ENCODE data around the gene CTNS.

The CTNS gene

DNA sequence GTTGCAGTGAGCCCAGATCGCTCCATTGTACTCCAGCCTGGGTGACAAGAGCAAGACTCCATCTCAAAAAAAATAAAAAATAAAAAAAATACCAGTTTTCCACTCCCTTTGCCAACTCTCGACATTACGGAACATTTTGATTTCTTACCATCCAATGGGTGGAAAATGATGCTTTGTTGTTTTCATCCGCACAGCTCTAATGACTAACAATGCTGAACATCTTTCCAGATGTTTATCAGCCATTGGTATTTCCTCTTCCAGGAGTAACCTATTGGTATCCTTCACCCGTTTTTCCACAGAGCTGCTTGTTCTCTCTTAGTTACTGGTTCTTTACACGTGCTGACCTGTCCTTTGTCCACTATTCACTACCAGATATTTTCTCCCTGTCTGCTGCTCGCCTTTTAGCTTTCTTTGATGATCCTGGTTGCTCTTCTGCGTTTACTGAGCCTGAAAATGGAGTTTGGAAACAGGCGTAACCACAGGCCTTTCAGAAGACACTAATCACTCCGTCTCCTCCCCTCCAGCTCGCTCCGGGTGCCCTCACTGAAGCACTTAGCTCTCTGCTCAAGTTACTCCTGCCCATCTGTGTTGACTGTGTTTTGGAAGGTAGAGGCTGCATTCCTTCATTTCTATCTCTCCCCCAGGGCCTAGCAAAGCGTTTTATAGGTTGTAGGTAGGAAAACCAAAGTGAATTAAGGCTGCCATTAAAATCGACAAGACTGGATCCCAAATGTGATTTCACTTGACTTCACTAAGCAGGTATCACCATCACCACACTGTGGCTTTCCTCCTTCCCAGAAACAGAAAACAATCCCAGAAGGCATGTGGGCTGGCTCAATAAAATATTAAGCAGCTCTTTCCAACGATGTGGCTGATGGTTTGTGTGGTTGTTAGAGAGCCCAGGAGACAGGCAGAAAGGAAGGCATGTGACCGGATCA lies 9.5 kb upstream of the CTNS start:
- DNase-seq: peak in 1 of 3 experiments; percentile 50

DNA sequence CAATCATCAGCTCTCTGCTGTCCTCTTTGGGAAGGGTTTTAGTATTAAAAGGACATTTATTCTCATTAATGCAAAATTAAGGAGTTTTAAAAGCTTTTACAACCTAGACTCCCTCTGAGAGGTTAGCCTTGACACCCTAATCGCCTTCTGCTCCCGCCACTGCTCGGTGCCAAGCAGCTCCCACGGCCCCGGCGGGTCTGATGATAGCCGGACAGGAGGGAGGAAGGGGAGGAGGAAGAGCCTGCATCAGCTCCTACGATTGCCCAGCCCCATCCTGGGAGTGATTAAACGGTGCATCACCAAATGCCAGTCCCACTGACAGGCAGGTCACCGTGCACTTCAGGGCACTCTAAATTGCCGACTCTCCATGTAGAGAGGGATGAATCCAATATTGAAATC lies 8.8 kb upstream of the CTNS start:
- no peak for DNase-seq

DNA sequence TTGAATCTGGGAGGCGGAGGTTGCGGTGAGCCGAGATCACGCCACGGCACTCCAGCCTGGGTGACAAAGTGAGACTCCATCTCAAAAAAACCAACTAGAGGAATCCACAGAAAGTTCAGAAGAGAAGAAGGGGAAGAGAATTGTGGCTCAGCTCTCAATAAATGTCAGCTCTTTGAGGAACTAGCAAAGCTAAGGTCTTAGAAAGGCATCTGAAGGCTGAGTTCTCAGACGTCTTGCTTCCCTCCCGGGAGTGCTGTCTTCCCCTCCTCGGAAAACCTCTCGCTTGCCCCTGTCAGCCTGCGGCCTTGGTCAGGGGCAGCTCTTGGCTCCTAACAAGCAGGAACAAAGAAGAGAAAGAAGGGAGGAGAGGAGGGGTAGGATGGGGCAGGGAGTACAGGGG lies 5.8 kb upstream of the CTNS start:
- no peak for DNase-seq

DNA sequence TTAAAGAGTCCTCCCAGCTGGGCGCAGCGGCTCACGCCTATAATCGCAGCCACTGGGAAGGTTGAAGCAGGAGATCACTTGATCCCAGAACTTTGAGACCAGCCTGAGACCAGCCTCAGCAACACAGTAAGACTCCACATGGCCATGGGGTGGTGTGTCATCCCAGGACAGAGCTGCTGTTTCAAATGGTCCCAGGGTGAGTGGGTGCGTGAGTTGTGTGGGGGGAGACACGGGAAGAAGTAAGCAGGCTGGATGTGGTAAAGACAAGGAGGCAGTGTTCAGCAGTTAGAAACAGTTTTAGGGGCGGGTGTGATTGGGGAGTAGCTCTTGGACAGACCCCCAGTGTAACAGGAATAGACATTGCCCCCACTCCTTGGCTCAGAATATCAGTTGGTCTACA lies 4.3 kb upstream of the CTNS start:
- no peak for DNase-seq

DNA sequence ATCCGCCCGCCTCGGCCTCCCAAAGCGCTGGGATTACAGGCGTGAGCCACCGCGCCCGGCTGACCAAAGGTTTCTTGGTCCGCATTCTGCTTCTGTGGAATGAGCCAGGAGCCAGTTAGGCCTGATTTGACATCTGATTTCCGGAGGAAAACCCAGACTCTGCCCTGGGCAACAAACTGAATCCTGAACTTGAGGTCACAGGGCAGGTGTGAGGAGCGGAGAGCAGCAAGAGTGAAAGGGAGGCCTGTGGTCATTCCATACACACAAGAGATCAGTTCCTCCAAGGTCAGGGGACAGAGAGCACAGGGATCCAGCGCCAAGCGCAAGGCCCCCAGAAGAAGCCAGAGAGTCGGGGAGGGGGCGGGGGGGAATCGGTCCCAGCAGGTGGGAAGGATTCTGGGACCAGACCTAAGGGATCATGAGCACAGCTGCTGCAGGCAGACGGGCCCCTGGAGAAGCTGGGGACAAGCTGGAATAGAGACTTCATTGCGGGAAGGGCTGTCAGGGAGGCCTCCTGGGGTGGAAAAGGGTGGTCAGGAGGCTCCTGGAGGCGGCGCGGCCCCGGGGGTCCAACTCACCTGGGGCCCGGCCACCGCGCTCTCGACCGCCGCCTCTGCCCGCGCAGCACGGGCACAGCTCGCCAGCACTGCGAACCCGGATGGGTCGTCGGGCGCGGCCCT lies 946 bp upstream of the CTNS start:
- no peak for DNase-seq

DNA sequence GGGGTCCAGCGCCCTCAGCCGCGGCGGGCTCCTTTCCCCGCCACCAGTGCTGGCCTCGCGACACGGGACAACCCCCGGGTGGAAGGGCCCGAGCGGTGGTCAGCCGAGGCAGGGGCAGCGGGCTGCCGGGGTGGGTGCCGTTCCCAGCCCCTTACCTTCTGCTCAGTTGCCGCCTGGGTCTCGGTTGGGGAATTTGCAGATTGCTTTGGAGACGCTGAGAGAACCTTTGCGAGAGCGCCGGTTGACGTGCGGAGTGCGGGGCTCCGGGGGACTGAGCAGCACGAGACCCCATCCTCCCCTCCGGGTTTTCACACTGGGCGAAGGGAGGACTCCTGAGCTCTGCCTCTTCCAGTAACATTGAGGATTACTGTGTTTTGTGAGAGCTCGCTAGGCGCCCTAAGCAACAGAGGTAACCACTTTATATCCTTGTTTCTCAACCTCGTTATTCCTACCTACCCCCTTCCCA lies 381 bp downstream of the CTNS start:
- peak in 1 of 3 experiments; percentile 23 for DNase-seq

DNA sequence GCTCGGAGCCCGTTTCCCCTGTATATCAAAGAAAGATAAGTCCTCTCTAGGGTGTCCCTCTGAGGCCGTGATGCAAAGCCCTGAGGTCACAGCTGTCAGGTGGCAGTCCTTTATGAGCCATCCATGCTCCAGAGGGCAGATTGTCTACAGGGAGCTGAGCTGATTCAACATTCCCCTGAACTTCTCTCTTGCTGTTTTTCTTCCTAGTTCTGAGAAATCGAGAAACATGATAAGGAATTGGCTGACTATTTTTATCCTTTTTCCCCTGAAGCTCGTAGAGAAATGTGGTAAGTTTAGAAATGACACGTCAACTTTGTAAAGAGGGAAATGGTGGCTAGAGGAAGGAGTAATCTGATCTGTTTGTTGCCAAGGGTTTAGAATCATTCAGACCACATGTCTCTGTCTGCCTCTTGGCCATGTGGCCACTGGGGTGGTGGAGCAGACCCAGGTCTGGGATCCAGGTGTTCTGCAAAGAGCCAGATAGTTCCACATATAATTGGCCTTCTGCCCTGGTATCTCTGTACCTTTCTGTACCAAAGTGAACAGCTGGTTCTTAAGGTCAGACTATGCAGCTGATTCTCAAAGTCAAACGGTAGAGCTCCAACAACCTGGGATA lies 3.5 kb downstream of the CTNS start:
- no peak for DNase-seq

DNA sequence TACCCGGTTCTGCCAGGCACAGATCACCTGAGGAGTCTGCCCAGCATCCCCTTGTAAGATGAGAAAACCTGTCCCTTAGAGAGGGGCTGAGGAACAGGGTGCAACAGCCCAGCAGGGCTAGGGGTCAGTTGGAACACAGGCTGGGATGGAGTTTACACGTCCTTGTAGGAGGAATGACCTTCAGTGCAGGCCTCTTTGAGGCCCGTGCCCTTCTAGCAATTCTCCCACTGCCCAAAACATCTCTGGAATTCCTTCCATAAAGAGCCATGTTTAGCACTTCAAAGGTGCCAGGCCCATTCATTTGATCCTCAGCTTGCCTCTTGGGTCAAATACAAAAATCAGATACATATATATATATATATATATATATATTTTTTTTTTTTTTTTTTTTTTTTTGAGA lies 4.5 kb downstream of the CTNS start:
- DNase-seq: no peak

DNA sequence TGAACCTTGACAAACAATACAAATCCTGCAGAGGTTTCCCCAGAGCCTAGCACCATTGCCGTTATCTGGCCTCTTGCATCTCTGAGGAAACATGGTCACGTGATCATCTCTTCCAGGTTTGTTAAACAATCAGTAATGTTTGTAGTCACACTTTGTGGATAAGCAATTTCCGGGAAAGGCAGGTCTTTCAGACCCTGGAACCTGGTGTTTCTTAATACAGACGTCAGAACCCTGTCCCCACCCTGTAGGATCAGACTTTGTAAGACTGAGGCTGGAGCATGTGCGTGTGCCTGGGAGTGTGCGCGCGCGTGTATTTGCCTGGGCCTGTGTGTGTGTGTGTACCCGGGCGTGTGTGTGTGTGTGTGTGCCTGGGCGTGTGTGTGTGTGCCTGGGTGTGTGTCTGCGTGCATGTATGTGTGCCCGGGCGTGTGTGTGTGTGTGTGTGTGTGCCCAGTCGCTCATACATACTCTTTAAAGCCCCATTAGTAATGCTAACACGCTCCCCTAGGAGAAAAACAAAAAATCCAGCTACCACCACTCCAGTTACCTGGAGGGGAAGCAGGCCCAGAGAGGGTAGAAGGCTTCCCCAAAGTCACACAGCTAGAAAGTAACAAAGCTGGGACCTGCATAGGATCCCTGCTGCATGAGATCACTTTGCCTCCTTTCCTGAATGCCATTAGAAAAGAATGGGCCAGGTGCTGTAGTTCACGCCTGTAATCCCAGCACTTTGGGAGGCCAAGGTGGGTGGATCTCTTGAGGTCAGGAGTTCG lies 5.3 kb downstream of the CTNS start:
- DNase-seq: no peak

DNA sequence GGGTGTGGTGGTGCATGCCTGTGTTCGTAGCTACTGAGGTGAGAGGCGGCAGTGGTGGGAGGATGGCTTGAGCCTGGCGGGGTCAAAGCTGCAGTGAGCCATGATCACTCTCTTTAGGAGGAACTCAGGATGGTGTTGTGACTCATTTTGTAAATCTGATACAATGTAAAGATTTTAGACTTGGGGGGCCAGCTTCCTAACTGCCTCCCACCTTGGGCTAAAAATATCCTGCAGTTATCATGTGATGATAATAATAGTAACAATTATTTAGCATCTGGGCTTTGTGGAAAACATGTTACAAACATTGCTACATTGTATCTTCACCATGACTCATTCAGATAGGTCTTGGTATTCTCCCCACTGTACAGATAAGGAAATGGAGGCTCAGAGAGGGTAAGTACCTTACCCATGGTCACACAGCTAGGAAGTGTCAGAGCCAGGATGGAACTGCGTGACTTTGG lies 7.4 kb downstream of the CTNS start:
- DNase-seq: no peak

DNA sequence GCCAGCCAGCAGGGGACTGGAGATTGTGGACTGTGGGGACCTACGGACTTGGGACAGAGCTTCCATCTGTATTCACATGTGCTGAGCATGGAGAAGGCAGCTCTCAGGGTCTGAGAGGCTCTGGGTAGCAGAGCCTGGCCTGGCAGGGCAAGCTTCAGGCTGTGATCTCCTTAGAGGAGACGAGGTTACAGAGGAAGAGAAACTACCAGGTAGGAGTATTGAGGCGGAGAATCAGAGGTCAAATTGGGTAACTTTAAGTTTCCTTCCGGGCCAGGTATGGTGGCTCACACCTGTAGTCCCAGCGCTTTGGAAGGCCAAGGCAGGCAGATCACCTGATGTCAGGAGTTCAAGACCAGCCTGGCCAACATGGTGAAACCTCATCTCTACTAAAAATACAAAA lies 8.8 kb downstream of the CTNS start:
- peak in 1 of 3 experiments; percentile 13 for DNase-seq

DNA sequence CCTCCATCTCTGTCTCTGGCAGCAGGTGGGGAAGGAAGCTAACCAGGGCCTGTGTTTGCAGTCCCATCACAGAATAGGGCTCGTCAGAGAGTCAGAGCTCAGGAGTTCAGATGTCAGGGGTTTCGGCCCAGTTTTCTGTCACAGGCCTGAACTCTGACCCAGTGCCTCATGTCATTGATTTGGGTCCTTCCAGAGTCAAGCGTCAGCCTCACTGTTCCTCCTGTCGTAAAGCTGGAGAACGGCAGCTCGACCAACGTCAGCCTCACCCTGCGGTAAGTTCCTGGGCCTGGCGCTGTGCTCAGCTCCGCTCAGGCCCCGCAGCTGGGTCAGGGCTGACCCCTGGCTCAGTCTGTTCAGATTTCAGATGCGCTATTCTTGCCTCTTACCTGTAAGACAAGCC lies 10.7 kb downstream of the CTNS start:
- DNase-seq: no peak

DNA sequence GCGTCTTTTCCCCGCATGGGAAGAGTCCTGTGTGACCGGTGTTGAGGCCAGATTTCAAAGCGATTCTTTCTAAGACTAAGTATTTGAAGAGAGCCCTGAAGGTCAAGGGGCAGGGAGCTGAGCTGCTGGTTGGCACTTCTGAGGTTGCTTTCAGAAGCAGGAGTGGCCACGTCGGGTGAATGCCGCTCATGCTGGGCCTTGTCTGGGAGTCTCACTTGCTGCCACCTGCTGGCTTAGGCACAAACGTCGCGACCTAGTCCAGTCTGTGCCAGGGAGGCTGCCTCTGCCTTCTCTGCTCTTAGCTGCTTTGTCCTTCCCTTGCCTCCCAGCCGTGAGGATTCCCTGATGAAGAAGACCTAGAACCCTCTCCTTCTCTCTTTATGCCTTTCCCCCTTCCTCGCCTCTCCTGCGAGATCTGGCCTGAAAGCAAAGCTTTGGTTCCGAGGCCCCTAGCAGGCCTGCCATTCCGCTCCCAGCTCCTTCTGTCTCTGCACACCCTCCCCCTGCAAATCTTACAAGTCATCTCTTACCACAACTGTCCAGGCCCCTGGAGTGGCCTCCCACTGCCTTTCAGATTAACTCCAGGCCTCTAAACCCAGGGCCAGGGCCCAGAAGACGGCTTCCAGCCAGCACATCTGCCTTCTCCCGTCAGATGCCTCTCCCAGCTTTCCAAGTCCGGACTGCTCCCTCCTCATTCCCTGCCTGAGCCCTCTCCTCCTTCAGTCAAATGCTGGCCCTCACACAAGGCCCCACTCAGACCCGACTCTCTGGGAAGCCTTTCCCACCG lies 11.4 kb downstream of the CTNS start:
- DNase-seq: peak; percentile 1 to 53 (median 17)

DNA sequence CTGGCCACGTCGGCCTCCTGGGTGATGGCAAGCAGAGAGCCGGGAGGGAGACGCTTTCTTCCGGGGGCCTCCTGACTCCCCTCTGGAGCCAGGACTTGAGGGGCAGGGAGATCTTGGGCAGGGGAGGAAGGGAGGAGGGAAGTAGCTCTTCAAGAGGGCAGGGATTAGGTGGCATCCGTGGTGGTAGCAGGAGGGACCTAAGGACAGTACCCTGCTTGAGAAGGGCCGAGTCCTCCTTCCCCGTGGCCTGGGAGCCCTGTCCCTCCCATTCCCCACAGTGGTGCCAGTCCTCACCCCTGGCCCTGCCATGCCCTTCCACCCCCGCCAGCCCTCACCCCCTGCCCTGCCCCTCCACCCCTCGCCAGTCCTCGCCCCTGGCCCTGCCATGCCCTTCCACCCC lies 19.2 kb downstream of the CTNS start:
- no peak for DNase-seq

DNA sequence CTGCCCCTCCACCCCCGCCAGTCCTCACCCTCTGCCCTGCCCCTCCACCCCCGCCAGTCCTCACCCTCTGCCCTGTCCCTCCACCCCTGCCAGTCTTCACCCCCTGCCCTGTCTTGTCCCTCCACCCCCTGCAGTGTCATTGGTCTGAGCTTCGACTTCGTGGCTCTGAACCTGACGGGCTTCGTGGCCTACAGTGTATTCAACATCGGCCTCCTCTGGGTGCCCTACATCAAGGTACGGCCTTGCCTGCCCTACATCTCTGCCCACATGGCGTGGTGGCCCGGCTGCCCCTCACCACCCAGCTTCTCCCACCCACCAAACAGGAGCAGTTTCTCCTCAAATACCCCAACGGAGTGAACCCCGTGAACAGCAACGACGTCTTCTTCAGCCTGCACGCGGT lies 19.8 kb downstream of the CTNS start:
- DNase-seq: no peak

DNA sequence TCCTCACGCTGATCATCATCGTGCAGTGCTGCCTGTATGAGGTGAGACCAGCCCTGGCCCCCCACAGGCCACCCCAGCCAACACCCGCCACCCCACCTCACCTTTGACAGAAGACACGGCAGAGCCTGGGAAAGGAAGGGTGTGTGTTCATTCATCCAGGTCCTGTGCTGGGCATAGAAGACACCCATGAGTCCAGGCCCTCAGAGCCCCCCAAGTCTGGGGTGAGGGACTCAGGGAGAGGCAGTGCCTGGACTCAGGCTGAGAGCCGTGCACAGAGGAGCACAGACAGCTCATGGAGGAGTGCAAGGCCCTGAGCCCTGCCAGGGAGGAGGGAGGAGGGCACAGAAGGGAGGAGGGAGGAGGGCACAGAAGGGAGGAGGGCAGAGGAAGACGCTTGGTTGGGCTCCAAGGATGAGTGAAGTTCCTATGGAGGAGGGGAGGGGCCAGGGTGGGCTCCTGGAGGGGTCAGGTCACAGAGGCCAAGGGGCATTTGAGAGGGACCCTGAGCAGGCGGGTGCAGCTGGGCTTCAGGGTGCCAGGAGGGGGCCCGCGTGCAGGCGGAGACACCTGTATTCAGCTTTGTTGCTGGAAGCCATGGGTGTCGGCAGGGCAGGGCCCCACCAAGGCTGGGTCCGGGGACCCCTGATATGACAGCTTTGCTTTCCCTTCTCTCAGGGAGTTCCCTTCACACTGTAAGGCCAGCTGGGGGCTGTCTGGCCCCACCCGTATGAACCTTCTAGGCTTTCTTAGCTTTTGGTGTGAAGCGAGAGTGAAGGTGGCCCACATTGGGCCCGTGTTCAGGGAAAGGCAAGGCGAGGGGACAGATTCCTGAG lies 20.4 kb downstream of the CTNS start:
- no peak for DNase-seq

DNA sequence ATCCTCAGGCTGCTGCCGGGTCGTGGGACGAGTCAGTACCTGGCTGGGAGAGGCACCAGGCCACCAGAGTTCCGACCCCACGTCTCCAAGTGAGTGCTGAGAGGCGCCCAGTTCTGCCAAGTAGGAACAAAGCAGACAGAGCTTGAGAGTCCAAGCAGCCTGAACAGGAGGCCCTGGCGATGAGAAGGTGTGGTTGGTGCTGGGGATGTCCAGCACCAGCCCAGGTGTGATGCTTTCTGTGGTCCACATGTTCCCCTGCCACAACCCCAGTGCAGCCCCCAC lies 21.0 kb downstream of the CTNS start:
- no peak for DNase-seq

DNA sequence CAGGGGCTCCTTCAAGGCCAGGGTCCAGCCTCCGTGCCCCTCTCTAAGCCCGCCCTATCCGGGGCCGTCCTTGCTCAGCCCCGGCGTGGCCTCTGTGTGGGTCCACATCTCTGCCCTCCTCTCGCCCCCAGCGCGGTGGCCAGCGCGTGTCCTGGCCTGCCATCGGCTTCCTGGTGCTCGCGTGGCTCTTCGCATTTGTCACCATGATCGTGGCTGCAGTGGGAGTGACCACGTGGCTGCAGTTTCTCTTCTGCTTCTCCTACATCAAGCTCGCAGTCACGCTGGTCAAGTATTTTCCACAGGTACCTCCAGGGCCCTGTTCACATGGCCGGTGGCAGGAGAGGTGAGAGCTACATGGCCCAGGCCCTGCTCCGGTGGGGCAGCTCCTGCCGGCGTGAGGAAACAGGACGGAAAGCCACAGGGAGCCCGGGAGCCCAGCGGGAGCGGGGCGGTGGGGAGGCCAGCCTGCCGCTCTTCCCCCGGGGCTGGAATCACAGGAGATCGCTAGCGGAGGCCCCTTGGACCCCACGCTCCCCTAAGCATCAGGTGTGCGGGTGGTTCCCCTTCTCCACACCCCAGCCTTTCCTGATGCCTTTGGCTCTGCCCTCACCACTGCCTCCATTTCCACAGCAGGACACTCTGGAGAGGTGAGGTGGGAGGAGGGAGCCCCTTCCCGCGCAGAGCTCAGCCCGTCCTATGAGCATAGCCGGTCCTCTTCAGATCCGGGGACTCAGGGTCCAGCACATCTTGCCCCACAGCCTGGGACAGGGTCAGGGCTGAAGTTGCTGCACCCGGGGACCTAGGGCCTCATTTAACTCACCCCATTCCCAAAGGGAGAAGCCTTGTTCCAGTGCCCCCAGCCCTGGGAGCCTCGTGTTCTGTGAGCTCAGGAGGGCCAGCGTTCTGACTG lies 21.6 kb downstream of the CTNS start:
- DNase-seq: no peak

DNA sequence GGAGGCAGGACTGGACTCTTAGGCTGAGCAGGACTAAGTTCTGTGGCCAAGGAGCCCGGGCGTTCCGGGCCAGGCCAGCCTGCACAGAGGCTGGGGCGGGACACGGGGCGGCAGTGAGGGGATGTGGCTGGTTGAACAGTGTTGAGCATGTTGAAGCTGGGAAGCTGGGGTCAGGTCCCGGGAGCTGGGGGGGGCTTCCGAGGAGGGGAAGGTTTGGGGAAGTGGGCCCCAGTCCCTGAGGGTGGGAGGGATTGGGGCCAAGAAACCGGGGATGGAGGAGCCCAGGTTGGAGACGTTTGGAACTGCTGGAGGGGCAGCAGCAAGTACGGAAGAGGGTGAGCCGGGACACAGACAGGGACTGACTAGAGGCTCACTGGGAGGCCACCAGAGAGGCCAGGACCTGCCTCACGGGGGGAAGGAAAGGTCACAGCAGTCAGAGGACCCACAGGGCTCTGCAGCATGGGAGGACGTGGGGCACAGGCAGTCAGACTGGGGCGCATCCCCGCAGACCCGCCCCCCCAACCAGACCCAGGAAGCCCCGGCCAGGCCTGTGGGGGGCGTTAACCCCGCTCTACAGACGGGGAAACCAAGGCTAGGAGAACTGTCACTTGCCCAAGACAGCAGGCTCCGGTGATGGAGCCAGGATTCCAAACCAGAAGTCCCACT lies 22.4 kb downstream of the CTNS start:
- DNase-seq: no peak

Measured in NCI-H1417 (cell line).